Measurements from ENCODE around the gene OR8D1.

Gene OR8D1

DNA sequence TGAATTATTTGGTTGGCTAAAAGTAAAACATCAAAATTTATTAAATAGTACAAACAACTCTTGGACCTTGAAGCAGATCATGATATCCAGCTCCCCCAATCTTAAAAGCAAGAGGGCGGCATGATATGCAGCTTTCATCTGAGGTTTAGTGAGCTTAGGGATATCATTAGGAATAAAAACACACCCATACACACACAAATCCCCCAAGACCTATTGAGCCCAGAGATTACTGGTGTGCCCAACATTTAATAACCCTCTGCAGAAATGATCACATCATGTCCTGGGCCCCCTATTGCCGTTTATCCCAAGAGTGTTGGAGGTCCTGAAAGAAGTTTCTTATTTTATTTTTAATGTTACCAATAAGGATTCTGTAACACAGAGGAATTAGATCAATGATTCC is at the start of gene OR8D1:
Gene OR8D1 (minus strand): TSS at position 101 of the 400 bp plus-strand sequence. CDS start 3,183 bp downstream, outside the sequence.
- no peak for DNase-seq

DNA sequence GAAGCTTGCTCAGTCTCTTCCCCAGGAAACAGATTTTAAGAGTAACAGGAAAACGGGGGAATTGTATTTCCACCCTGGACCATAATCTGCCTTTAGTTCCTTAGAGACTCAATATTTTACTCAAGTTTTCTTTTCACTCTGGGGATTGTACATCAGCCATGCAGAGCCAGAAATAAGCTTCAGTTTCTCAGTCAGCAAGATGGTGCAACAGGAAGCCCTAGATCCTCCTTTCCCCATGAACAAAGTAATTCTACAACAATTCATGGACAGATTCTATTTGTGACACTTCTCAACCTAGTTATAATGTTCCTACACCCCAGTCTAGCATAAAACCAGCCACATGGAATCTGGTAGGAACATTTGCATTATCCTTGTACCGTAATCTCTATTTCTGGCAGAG is 45.8 kb upstream of the OR8D1 start:
- no peak for DNase-seq

DNA sequence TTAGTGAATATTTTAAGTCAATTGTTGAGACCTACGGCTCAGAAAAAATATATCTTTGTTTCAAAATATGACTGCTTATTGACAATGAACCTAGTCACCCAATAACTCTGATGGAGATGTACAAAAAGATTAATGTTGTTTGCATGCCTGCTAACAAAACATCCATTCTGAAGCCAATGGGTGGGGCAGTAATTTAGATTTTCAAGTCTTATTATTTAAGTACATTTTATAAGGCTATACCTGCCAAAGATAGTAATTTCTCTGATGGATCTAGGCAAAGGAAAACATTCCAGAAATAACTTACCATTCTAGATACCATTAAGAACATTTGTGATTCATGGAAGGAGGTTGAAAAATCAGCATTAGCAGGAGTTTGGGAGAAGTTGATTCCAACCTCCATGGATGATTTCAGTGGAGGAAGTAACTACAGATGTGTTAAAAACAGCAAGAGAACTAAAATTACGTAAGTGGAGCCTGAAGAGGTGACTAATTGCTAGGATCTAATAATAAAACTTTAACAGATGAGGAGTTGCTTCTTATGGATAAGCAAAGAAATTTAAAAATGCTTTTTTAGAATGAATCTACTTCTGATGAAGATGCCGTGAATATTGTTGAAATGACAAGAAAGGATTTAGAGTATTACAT is 32.7 kb upstream of the OR8D1 start:
- DNase-seq = no peak

DNA sequence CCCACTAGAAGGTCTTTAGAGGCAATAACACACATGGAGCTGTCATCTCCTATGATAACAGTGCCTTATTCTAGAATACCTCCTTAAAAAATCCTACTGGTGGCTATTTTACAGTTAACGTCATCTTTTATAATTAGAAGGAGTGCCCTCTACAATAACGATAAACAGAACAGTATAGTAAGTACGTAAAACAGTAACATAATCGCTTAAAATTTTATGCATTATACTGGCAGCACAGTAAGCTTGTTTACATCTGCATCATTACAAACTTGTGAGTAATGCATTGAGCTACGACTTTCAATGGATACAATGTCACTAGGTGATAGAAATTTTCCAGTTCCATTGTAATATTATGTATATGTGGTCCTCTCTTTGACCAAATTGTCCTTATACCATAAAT is 30.6 kb upstream of the OR8D1 start:
- DNase-seq = no peak

DNA sequence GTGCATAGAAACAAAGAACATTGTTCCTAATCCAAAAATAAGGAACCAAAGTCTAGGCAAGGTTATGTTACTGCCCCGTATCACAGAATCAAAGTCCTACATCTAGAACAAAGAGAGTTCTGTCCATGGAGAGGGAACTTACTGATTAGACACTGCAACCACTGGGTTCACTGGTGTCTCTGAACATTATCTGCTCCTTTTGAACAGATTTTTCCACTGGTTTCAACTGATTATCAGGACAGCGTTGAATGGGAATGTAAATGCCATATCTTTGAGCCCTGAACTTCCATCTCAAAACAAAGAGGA is 26.3 kb upstream of the OR8D1 start:
- no peak for DNase-seq

DNA sequence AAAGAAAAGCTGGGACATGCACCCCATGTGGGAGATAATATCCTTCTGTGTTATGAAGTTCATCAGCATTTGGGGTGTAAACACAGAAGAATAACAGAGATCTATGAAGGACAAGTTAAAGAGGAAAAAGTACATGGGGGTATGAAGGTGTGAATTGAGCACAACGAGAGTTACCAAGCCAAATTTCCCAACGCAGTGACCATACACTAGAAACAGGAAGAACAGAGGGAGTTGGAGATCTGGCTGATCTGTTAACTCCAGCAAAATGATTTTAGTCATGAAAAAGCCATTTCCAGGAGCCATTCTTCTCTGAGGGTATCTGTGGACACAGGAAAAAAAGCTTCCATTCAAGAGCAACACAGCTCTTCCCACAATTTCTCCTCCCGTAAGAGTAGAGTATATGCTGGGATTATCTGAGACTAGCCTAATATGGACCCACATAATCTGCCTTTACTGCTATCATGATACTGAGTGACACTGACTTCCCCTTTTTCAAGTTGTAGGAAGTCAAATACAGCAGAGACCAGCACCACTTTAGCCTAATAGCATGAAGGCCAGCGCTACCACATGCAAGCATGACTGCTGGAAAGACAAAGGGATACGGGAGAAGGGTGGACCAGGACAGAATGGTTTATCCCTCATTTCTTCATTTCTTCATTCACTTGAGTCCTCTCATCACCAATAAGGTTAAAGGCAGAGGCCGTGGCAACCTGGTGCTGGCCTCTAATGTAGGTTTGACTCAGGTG is 25.8 kb upstream of the OR8D1 start:
- DNase-seq = no peak

DNA sequence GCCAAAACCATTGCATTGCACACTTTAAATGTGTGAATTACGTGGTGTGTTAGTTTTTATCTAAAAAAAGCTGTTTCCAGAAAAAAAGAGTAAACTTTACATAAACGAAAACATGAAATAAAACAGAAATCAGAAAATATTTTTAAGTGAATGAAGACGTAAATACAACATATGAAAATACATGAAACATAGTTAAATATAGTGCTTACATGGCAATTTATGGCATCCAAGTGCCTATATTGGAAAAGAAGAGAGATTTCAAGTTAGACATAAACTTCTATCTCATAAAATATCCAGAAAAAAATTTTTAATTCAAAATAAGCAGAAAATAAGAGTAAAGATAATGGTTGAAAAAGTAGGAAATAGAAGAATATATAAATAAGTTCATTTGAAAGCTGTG is 18.1 kb upstream of the OR8D1 start:
- no peak for DNase-seq

DNA sequence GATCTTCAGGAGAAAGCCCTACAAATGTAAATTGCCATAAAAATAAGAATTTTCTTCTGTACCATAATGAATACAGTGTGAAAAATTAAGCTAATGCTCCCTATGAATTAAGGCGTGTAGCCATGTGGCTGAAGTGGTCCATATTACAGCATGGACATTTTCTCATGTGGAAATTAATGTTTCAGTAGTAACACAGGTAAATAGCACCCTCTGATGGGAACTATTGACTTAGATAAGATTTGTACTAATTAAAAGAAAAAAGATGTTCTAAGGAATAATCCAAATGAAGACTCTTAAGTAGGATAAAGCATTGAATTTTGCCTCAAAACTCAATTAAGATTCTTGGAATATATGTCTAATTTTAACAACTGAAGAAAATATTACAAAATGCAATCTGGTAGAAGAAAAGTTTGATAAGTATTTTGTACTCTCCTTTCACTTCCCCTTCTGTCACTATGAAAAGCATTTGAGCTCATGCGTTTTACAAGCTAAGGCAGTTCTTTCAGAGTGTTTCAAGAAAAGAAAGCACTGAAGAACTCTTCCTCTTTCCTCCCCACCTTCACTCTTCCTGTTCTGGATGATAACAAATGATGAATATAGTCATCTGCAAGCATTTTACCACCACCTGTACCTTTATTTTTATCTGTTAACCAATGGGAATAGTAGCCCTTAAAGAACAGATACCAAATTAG is 16.2 kb upstream of the OR8D1 start:
- no peak for DNase-seq

DNA sequence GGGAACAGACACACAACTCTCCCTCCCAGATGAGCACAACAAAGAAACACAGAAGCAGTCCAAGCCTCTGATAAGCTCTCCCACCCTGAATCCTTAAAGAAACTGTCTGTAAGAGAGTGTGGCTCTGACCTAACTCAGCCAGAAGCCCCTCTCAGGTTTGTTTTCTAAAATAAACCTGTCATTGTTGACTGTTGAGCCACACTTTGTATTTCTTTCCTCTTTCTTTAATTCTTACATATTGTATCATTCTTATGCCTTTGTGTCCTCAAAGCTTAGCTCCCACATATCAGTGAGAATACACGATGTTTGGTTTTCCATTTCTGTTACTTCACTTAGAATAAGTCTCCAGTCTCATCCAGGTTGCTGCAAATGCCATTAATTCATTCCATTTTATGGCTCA is 14.0 kb upstream of the OR8D1 start:
- DNase-seq = no peak

DNA sequence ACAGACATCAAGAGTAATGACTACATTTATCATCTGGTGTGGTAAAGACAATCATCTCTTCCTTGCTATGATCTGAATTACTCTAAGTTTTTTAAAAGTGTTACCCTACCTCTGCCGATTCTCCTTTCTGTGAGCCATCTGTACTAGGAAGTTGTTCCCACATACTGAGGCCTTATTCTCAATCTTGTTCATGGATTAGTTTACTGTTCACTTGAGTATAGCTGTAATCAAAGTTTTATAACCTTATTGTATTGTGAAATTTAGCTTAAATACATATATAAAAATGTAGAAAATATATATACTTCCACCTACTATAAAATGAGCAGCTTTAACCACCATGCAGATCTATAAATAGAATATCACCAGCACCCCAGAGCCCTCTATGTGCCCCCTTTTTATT is 8.6 kb upstream of the OR8D1 start:
- no peak for DNase-seq

DNA sequence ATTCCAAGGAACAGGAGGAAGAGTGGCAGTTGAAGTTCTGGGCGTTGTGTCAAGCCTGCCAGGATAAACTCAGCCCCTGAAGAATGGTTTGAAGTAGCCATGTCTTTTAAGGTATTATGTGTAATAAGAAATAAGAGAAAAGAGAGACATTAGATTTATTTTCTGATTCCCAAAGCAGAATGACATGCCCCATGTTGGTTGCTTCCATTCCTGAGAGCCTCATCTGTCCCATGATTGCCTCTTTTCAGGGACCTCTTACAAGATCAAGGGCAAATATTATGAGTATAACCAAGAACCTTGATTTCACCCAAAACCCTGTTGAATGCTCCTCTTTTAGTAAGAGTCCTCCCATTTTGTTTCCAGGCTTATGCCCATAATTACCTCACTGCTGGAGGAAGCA is 6.3 kb upstream of the OR8D1 start, which contains the start of gene OR8D2:
Gene OR8D2 (minus strand): TSS at position 101 of the 400 bp plus-strand sequence. CDS start 0 bp downstream, at position 101.
- DNase-seq = no peak

DNA sequence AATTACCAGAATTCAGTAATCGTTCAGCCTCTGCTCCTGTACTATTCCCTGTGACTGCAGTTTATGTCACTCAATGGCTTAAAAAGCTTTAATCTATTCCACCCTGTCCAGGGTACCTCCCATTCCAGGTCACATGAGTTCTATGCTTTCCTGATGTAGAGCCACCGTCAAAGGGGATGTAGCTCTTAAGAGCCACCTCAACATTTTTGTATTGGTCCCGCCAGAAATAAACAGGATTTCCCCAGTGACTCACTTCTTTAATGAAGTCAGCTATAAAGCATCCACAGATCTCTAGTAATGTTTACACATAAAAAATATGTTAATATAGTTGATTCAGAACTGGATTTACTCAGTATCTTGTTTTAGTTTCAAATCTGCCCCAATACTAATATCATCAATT is 1.3 kb upstream of the OR8D1 start:
- no peak for DNase-seq

DNA sequence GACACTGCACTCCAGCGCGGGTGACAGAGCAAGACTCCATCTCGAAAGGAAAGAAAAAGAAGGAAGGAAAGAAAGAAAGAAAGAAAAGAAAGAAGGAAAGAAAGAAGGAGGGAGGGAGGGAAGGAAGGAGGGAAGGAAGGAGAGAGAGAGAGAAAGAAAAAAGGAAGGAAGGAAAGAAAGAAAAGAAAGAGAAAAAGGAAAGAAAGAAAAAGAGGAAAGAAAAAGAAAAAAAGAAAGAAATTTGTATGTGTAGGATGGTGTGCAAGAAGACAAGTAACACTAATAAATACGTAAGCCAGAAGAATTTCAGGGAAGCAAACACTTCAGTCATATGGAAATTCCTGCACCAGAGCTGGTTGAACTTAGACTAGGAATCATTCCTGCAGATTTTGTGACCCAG is 618 bp downstream of the OR8D1 start:
- DNase-seq = no peak

DNA sequence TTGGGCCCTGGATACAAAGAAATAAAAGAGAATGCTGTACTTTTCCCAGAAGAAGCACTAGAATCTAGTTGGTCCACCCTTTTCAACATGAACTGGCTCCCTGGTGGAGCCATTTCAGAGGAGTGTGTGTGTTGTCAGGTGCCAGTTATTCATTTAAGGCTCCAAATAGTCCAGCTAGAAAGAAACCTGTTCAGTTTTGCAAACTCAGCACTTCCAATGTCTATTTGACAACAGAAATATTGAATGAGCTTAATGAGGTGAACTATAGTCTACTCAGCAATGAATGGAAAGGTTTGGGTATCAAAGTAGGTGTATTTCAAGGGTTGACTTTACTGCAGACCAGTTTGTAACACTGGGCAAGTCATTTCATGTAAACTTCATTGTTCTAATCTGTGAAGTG is 2.1 kb downstream of the OR8D1 start:
- no peak for DNase-seq

DNA sequence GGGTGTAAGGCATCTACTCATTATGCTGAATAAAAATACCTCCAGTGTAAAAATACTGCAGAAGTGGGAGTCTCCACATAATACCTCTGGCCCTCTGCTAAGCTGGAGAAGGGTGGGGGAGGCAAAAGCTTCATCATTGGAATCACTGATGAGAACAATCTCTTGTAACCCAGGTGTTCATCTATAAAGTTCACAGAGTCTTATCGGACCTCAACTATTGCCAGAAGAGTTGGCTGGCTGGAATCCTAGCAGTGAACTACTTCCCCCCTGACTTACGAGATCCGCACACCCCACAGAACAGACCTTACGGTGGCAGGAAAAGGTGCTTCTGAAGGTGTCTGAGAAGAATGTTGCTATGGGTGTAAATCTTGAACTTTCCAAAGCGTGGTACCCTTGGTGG is 2.5 kb downstream of the OR8D1 start:
- no peak for DNase-seq

DNA sequence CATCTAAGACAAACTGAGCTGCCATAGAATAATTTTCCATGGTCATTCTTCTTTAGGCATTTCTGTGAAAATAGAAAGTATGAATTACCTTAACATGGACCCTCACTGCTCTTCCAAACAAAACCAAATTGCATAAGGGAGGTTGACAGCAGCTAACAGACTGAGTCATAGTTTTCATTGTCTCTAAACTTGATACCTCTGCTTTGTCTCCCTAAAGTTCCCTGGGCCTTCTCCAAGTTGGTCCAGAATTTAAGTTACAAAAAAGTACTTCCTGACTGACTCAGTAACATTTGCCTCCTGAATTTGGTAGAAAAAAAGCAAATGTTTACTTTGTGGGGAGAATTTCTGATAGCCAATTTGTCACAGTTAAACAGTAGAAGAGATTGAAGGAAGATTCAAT is 3.0 kb downstream of the OR8D1 start:
- DNase-seq = no peak

DNA sequence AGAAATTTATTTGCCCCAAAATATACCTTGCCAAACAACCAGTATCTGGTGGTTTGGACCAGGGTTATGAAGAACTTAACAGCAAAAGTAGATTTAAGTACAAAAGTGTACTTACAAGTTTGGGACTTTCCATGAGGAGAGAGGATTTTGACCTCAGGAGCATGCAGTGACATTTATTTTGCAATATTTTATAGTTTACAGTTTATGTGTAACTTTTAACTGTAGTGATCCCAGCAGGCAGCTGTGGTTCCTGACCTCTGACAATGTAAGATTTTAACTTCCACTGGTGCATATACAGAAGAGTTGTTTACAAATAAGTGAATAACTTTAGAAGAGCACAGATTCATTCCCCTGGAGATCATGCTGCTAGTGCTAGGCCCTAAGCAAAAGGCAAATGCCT is 6.7 kb downstream of the OR8D1 start:
- DNase-seq = no peak

DNA sequence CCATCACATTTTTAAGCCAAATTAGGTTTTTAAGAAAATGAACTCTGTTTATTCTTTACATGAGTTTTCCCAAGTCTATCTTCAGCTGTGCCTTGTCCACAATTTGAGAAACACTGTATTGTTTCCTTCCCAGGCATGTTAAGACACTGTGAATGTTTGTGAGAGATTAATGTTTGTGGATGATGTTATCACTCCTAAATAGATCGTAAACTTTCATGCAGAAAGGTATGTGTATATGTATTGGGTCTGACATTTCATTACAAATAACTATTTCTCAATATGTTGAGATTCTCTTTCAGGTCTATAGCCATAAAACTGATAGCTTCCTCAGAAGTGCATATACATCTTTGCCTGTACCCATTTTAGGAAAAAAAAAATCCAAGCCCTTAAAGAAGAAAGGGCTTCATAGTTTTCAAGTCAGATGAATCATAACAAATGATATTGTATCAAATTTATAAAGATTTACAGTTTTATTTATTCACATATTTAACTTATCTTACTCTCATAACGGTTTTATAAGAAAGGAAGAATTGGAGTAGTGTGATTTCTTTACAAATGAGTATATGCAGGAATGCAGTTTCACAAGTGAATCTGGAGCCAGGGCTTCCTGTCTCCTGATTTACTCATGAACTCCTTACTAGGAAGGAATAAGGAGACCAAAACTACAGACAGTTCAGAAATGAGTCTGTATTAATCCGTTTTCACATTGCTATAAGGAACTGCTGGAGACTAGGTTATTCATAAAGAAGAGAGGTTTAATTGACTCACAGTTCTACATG is 11.2 kb downstream of the OR8D1 start:
- no peak for DNase-seq

DNA sequence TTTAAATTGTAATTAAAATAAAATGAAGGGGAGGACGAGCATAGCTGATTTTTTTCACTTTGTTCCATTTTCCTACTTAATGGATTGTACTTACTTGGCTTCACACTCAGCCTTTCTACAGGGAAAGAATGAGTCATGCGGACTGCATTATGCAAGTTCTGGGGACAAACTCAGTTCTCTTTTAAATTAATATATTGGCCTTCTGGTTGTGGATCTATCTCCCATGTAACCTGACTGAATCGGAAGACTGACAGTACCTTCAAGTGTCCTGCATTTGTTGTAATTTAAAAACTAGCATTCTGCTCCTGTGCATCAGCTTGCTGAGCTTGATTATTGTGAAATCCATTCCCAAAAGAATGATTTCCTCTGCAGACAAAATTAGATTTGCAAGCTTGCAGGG is 12.2 kb downstream of the OR8D1 start:
- DNase-seq = no peak

DNA sequence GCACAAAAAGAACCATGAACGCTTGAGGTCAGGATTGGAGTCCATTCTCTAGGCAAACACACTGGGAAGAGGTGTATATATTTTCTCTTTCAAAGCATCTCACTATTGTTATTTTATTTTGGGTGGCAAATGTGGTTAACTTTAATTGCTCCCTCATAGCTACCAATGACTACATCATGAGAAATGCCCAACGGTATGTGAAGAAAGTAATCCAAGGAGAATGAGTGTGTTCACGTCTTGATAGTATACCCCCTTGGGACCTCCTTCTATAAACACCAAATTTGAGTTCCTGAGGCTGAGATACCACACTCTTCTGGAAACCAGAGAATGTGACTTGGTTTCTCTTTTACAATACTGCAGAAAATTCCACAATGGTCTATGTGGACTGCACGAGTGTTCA is 15.8 kb downstream of the OR8D1 start:
- no peak for DNase-seq

DNA sequence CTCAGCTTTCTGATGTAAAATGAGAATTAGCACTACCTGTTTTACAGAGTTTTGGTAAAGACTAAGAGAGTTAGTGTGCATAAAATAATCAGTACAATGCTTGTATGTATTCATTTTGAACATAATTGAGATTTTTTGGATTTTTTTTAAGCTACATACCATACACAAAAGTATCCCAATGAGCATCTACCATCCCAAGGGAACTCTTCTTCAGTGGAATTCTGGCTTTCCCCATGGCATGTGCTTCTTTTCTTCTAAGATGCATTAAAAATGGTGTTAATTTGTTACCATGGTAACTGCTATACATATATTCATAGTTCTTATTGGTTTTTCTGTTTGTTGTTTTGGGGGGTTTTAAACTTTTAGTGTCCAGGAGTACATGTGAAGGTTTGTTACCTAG is 17.7 kb downstream of the OR8D1 start:
- DNase-seq = no peak

DNA sequence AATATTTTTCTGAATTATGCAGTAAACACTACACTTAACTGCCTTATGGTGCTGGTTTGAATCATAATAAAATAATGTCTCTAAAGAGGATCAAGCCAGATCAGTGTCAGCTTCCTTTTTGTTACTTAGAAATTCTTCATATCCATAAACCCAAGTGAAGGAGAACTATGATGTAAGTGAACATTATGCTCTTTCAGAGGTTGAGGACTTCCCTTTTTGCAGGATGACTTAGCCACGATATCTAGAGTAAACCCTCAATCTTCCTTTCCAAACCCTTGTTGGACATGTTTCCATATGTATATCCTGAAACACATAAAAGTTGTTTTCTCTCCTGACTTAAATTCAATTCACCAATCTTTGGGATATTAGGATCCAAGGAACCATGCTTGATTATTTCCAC is 19.1 kb downstream of the OR8D1 start:
- no peak for DNase-seq

DNA sequence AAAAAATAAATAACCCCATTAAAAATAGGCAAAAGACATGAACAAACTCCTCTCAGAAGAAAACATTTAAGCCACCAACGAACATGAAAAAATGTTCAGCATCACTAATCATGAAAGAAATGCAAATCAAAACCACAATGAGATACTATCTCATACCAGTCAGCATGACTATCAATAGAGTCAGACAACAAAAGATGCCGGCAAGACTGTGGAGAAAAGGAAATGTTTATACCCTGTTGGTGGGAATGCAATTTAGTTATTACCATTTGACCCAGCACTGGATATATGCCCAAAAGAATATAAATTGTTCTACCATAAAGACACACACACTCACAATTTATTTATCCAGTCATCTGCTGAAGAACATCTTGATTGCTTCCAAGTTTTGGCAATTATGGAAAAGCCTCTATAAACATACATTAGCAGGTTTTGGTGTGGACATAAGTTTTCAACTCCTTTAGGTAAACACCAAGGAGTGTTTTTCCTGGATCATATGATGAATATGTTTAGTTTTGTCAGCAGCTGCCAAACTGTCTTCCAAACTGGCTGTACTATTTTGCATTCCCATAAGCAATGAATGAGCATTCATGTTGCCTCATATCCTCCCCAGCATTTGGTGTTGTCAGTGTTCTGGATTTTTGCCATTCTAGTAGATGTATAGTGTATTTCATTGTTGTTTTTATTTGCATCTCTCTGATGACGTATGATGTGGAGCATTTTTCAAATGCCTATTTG is 28.0 kb downstream of the OR8D1 start:
- DNase-seq = no peak

Measured in T1000 (cell line).